ENCODE measurements around the gene ZNF620. TPM values are rescaled to one million over a fixed set of nuclear protein-coding genes. Genes with fewer than 3 reads are reported as not detected.

Gene ZNF620
- total RNA-seq, 4 donors from 2014 or later, result 0.51 to 1.0 (median 0.76) TPM

- intact Hi-C loops (cut with DNase I; ENCODE audit: low total_unique reads), result no loop called here
- no peak overlapping the region for H3K4me3 ChIP-seq (ENCODE audit: low read depth, poor library complexity, severe bottlenecking)
- DNase-seq (ENCODE audit: low spot score in 2 of 2), result no peak
- WGBS, 2 donors, result 84 to 90% methylated on average over 4 of the region's 4 CpGs
- TF ChIP-seq CTCF (IDR thresholded peaks at IDR 0.05), result no peak
- TF ChIP-seq POLR2A (IDR thresholded peaks at IDR 0.05), result no peak
Measured at GRCh38 chr3:40468018-40468417, 37.8 kb upstream of the ZNF620 start.

GRCh38 chr3:40470701-40471100 is 35.1 kb upstream of the ZNF620 start:
- TF ChIP-seq CTCF (IDR thresholded peaks at IDR 0.05) (no peak), POLR2A (IDR thresholded peaks at IDR 0.05) (no peak)
- no peak for DNase-seq (ENCODE audit: low spot score in 2 of 2)
- intact Hi-C loops (cut with DNase I; ENCODE audit: low total_unique reads), result no loop called here
- 72 to 78% methylated on average over 4 of the region's 4 CpGs for WGBS, 2 donors
- no peak overlapping the region for H3K4me3 ChIP-seq (ENCODE audit: low read depth, poor library complexity, severe bottlenecking)

DNA sequence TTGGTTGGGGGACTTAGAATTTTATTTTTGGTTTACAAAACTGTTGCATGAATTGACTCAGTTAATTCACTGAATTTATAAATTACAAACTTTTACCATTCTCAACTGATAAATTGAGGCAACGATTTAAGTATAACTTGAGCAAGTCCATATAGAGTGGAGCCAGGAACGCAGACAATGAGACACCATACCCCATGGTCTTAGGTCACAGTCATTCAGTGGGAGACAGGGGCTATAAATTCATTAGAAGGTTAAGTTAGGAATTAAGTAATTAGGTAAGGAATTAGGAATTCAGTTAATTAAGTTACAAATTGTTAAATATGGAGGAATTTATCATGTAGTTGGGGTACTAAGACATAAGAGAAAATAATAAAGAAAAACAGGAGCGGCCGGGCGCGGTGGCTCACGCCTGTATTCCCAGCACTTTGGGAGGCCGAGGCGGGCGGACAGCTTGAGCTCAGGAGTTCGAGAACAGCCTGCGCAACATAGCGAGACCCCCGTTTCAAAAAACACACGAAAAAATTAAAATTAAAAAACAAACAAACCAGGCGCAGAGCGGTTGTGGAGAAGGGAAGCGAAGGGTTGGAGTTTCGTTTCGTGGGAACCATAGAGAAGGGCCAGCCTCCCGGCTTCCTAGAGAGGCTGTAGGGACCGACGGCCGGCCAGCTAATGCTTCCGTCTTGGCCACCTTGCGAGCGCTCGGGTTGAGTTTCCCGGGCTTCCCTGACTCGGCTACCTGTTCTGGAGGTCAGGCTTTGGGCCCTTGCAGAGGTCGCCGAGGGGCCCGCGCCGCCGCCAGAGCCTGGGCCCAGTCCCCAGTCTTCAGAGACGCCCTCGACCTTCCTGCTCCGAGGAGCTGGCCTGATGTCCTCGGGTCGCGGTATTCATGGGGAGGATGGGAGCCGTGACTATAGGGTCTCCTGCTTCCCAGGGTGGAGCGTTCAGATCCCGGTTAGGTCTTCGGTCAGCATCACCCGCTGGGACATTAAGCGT is 29.1 kb upstream of the ZNF620 start, which contains the start of gene ZNF619:
TSS of gene ZNF619 (plus strand) at position 645 of the 993 bp plus-strand sequence. CDS start 858 bp downstream, outside the sequence.
- H3K4me3 ChIP-seq (ENCODE audit: low read depth, poor library complexity, severe bottlenecking), result peak within 1 kb of the TSS; percentile 82
- DNase-seq (ENCODE audit: low spot score in 2 of 2), result peak; percentile 61 to 93
- 10 to 11% methylated on average over 48 of the region's 48 CpGs for WGBS, 2 donors
- no peak for TF ChIP-seq CTCF (IDR thresholded peaks at IDR 0.05)
- TF ChIP-seq POLR2A (IDR thresholded peaks at IDR 0.05), result no peak
- intact Hi-C loops (cut with DNase I; ENCODE audit: low total_unique reads), result no loop called here

GRCh38 chr3:40477666-40478065 is 28.2 kb upstream of the ZNF620 start:
- no peak for TF ChIP-seq POLR2A (IDR thresholded peaks at IDR 0.05)
- no peak for TF ChIP-seq CTCF (IDR thresholded peaks at IDR 0.05)
- intact Hi-C loops (cut with DNase I; ENCODE audit: low total_unique reads), result no loop called here
- no peak overlapping the region for H3K4me3 ChIP-seq (ENCODE audit: low read depth, poor library complexity, severe bottlenecking)
- WGBS, 2 donors, result 24 to 35% methylated on average over 4 of the region's 4 CpGs
- DNase-seq (ENCODE audit: low spot score in 2 of 2), result no peak

DNA sequence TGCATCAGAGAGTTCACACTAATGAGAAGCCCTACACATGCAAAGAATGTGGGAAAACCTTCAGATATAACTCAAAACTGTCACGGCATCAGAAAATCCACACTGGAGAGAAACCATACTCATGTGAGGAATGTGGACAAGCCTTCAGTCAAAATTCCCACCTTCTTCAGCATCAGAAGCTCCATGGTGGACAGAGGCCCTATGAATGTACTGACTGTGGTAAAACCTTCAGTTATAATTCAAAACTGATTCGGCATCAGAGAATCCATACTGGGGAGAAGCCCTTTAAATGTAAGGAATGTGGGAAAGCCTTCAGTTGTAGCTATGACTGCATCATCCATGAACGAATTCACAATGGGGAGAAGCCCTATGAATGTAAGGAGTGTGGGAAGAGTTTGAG is 18.7 kb upstream of the ZNF620 start:
- intact Hi-C loops (cut with DNase I; ENCODE audit: low total_unique reads), result no loop called here
- WGBS, 2 donors, result 94 to 97% methylated on average over 3 of the region's 3 CpGs
- TF ChIP-seq CTCF (IDR thresholded peaks at IDR 0.05), result no peak
- TF ChIP-seq POLR2A (IDR thresholded peaks at IDR 0.05), result no peak
- no peak for DNase-seq (ENCODE audit: low spot score in 2 of 2)
- H3K4me3 ChIP-seq (ENCODE audit: low read depth, poor library complexity, severe bottlenecking), result no peak overlapping the region
